Activated T-cell treated with anti-CD3 and anti-CD28 coated beads, Interleukin-2, amount 50 U/mL, for 72 hours (primary cell): ENCODE results near the gene RNPEP. TPM values are rescaled to one million over a fixed set of nuclear protein-coding genes. Genes with fewer than 3 reads are reported as not detected.
"Not testable (repeated sequence)": the region's sequence is repeated elsewhere in the genome, so short reads cannot be mapped to it uniquely, and the experiment has no call there.

Experiments used
- ATAC-seq, 2 donors: fragments of 150-1000 bp; cut with Tn5 transposase; replicated peaks in 1 of 2; 2 replicates each; pipeline ENCODE4 v1.10.0; 2021; ENCODE audit warnings: moderate library complexity in 2 of 2, mild to moderate bottlenecking in 1 of 2
- DNase-seq, 2 donors: peaks; one replicate each; pipeline ENCODE4 v3.0.0; 2021 to 2022; ENCODE audit warnings: mixed read lengths in 1 of 2
- H3K27ac Mint-ChIP-seq: one replicate; pipeline ENCODE4 v1.8.0; 2022; ENCODE audit warnings: mild to moderate bottlenecking, moderate library complexity, mixed read lengths
- H3K27me3 Mint-ChIP-seq: one replicate; pipeline ENCODE4 v1.8.0; 2022; ENCODE audit warnings: low read depth, mixed read lengths
- H3K36me3 Mint-ChIP-seq, 2 donors: one replicate each; pipeline ENCODE4 v1.8.0; 2022; ENCODE audit warnings: mixed read lengths in 2 of 2, mild to moderate bottlenecking in 1 of 2; ENCODE audit not compliant: insufficient read depth in 2 of 2
- H3K4me1 Mint-ChIP-seq: one replicate; pipeline ENCODE4 v1.8.0; 2022; ENCODE audit warnings: low read depth, mixed read lengths
- H3K4me3 Mint-ChIP-seq, 2 donors: one replicate each; pipeline ENCODE4 v1.8.0; 2022; ENCODE audit warnings: mild to moderate bottlenecking in 2 of 2, mixed read lengths in 2 of 2, moderate library complexity in 2 of 2
- H3K9me3 Mint-ChIP-seq, 2 donors: one replicate each; pipeline ENCODE4 v1.8.0; 2022; ENCODE audit warnings: mixed read lengths in 2 of 2
- total RNA-seq, 2 donors: library from RNA; stranded (reverse); gene quantifications; one replicate each; pipeline ENCODE4 v1.2.3, GENCODE V29; 2022

The RNPEP gene
- total RNA-seq, 2 donors from 2014 or later = 43.2 to 46.4 TPM

GRCh38 chr1:202017749-202018467, 35.5 kb downstream of the RNPEP start:
- no peaks in the 10 kb centered on the region for H3K36me3 Mint-ChIP-seq
- H3K4me1 Mint-ChIP-seq = peaks cover 5% of the 10 kb centered on the region
- peaks cover 6% of the 10 kb centered on the region for H3K27me3 Mint-ChIP-seq
- ATAC-seq = no peak
- no peak overlapping the region for H3K4me3 Mint-ChIP-seq
- H3K27ac Mint-ChIP-seq = no peak overlapping the region
- H3K9me3 Mint-ChIP-seq = no peaks in the 10 kb centered on the region
- DNase-seq = no peak

GRCh38 chr1:202018468-202019234, 36.2 kb downstream of the RNPEP start:
- Mint-ChIP-seq H3K27ac (no peak overlapping the region), H3K4me1 (peaks cover 5% of the 10 kb centered on the region), H3K27me3 (peaks cover 6% of the 10 kb centered on the region), H3K9me3 (no peaks in the 10 kb centered on the region), H3K36me3 (no peaks in the 10 kb centered on the region), H3K4me3 (no peak overlapping the region)
- ATAC-seq = no peak
- no peak for DNase-seq

- H3K9me3 Mint-ChIP-seq, DNase-seq, H3K27ac Mint-ChIP-seq, H3K4me1 Mint-ChIP-seq, H3K27me3 Mint-ChIP-seq, ATAC-seq, H3K4me3 Mint-ChIP-seq, H3K36me3 Mint-ChIP-seq: not testable (repeated sequence)
These were observed 36.7 kb downstream of the RNPEP start for GRCh38 chr1:202019235-202019558.

DNA sequence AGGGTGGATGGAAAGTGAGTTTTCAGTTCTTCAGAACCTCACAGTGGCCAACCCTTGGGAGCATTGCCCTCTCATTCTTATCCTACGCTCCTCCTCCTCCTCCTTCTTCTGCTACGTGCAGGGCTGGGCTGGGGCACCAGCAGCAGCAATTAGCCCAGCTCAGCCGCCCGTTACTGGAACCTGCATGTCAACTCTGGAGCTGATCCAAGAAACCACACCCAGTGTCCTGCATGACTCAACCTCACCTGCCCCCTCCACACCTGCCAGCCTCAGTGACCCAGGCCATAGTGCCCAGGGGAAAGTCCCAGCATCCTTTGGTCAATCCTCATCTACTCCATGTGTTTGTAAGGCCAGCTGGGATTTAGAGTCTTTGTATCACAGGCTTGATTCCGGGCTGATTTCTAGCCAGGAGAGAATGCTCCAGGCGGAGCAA, 40.6 kb downstream of the RNPEP start:
- Mint-ChIP-seq H3K4me1 (no peaks in the 10 kb centered on the region), H3K9me3 (no peaks in the 10 kb centered on the region), H3K36me3 (no peaks in the 10 kb centered on the region), H3K4me3 (no peak overlapping the region), H3K27ac (no peak overlapping the region), H3K27me3 (peaks cover 6% of the 10 kb centered on the region)
- DNase-seq (no peak), ATAC-seq (no peak)

DNA sequence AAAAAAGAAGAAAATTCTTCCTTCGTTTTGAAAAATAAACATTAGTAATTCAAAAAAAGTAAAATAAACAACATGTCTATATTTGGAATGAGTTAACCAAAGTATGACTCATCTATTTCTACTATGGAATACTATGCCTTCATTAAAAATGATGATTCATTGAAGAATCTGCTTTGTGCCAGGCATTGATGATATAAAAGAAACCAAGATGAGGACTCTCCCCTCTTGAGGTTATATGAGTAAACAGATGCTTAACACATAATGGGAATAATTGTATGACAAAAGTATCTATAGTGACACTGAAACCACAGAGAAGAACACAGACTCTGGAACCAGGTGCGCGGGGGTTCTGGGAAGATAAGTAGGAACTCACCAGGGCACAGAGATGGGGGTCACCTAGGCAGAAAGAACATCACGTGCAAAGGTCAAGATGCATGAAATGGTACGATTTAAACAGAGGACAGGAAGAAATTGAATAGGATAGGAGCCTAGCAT, 46.8 kb downstream of the RNPEP start:
- H3K27ac Mint-ChIP-seq = no peak overlapping the region
- no peaks in the 10 kb centered on the region for H3K9me3 Mint-ChIP-seq
- no peaks in the 10 kb centered on the region for H3K4me1 Mint-ChIP-seq
- DNase-seq = no peak
- no peaks in the 10 kb centered on the region for H3K27me3 Mint-ChIP-seq
- H3K36me3 Mint-ChIP-seq = no peaks in the 10 kb centered on the region
- H3K4me3 Mint-ChIP-seq = no peak overlapping the region
- peak in 1 of 2 donors; percentile 53 for ATAC-seq

DNA sequence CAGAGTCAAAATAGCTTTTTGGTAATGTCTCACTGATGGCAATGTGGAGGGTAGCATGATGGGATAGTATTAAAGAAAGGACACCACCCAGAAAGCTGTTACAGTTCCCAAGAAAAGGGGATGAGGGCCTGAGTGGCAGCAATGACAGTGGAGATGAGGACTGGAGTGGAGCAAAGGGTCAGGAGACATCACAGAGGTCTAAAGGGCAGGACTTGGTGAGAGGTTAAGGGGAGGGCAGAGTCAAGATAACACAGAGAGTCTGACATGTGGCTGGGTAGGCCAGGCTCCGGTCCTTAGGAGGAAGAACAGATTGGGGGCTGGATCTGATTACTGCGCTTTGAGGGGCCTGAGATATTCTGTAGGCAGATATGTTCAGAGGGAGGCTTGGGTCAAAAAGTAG, 47.3 kb downstream of the RNPEP start:
- Mint-ChIP-seq H3K4me1 (no peaks in the 10 kb centered on the region), H3K4me3 (no peak overlapping the region), H3K27me3 (no peaks in the 10 kb centered on the region), H3K36me3 (no peaks in the 10 kb centered on the region), H3K27ac (no peak overlapping the region), H3K9me3 (no peaks in the 10 kb centered on the region)
- no peak for DNase-seq
- ATAC-seq = no peak

DNA sequence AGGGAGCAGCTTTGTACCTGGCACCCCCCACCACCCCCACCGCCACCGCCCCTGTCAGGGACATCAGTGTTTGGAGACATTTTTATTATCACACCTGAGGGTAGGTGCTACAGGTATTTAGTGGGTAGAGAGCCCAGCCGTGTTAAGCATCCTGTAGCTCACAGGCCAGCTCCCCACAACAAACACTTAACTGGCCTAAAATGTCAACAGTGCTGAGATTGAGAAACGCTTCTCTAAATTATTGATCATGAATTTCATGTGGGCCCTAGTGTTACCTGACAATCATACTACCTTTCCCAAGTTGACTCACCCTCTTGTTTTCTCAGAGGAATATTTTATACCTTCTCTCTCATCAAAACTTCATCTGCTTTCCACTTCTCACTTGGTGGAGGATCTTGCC, 49.3 kb downstream of the RNPEP start:
- Mint-ChIP-seq H3K27ac (no peak overlapping the region), H3K9me3 (no peaks in the 10 kb centered on the region), H3K4me3 (no peak overlapping the region), H3K27me3 (no peaks in the 10 kb centered on the region), H3K4me1 (no peaks in the 10 kb centered on the region), H3K36me3 (no peaks in the 10 kb centered on the region)
- ATAC-seq (no peak), DNase-seq (no peak)

- Mint-ChIP-seq H3K27ac (no peak overlapping the region), H3K27me3 (no peaks in the 10 kb centered on the region), H3K9me3 (no peaks in the 10 kb centered on the region)
These were observed 51.8 kb downstream of the RNPEP start for GRCh38 chr1:202034149-202034682.

GRCh38 chr1:202034683-202035462, 52.4 kb downstream of the RNPEP start:
- ATAC-seq = peak in 1 of 2 donors; percentile 48
- H3K27me3 Mint-ChIP-seq = no peaks in the 10 kb centered on the region

More at GRCh38 chr1:202034149-202034682, 51.8 kb downstream of the RNPEP start:
- H3K36me3 Mint-ChIP-seq = no peaks in the 10 kb centered on the region
- ATAC-seq (no peak), DNase-seq (no peak)
- no peaks in the 10 kb centered on the region for H3K4me1 Mint-ChIP-seq
- H3K4me3 Mint-ChIP-seq = no peak overlapping the region

DNA sequence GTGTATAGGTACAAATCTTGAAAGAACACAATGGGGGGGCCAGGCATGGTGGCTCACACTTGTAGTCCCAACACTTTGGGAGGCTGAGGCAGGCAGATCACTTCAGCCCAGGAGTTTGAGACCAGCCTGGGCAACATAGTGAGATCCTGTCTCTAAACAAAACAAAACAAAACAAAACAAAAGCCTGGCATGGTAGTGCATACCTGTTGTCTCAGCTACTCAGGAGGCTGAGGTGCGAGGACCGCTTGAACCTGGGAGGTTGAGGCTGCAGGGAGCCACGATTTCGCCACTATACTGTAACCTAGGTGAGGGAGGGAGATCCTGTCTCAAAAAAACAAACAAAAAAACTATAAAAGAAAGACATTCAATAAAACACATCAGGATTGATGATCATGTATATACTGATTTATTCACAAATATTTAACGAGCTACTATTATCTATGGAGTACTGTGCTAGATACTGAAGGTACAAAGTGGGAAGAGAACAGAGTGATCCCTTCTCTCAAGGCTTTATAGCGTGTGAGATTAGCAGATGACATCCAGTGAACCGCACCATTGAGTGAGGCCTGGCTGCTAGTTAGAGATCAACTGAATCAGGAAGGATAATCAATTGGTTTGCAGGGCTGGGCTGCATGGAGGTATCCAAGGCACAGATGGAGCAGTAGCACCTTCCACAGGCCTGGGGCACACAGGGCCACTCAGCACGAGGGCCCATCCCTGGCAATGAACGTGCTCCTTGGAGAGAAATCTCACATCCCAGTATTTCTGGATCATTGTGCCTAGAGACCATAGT, 54.3 kb downstream of the RNPEP start:
- H3K36me3 Mint-ChIP-seq = no peaks in the 10 kb centered on the region
- no peaks in the 10 kb centered on the region for H3K9me3 Mint-ChIP-seq

More at GRCh38 chr1:202034683-202035462, 52.4 kb downstream of the RNPEP start:
- H3K9me3 Mint-ChIP-seq = no peaks in the 10 kb centered on the region
- no peak overlapping the region for H3K4me3 Mint-ChIP-seq
- H3K27ac Mint-ChIP-seq = no peak overlapping the region
- no peak for DNase-seq
- no peaks in the 10 kb centered on the region for H3K4me1 Mint-ChIP-seq
- no peaks in the 10 kb centered on the region for H3K36me3 Mint-ChIP-seq

GRCh38 chr1:202037706-202038296, 55.4 kb downstream of the RNPEP start:
- Mint-ChIP-seq H3K4me1 (no peaks in the 10 kb centered on the region), H3K36me3 (no peaks in the 10 kb centered on the region), H3K9me3 (no peaks in the 10 kb centered on the region), H3K4me3 (no peak overlapping the region), H3K27me3 (no peaks in the 10 kb centered on the region), H3K27ac (no peak overlapping the region)
- no peak for ATAC-seq
- DNase-seq = no peak

More for the DNA sequence above, 54.3 kb downstream of the RNPEP start:
- no peak for DNase-seq
- ATAC-seq = no peak
- Mint-ChIP-seq H3K4me3 (no peak overlapping the region), H3K27me3 (no peaks in the 10 kb centered on the region), H3K4me1 (no peaks in the 10 kb centered on the region), H3K27ac (no peak overlapping the region)

DNA sequence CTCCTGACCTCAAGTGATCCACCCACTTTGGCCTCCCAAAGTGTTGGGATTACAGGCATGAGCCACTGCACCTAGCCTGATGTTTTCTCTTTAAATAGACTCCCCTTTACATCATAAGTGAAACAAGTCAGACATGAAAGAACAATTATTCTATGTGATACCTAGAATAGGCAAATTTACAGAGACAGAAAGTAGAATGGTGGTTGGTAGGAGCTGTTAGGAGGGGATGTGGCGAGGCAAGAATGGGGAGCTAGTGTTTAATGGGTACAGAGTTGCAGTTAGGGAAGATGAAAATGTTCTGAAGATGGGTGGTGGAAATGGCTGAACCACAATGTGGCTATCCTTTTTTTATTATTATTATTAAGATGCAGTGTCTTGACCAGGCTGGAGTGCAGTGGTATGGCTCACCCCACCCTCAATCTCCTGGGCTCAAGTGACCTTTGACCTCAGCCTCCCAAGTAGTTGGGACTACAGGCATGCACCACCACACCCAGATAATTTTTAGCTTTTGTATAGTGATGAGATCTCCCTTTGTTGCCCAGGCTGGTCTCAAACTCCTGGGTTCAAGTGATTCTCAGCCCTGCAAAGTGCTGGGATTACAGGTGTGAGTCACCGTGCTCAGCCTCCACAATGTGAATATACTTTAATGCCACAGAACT, 56.4 kb downstream of the RNPEP start:
- ATAC-seq (no peak), DNase-seq (no peak)
- Mint-ChIP-seq H3K27me3 (no peaks in the 10 kb centered on the region), H3K4me3 (no peak overlapping the region), H3K4me1 (no peaks in the 10 kb centered on the region), H3K9me3 (no peaks in the 10 kb centered on the region), H3K36me3 (no peaks in the 10 kb centered on the region), H3K27ac (no peak overlapping the region)
